BJ (cell line): ENCODE data around the gene HOXC6. TPM values are rescaled to one million over a fixed set of nuclear protein-coding genes. Genes with fewer than 3 reads are reported as not detected.

ENCODE experiments used
- CTCF ChIA-PET: fragments of 350-600 bp; formaldehyde crosslinking; extraction: SDS; loops from one replicate; lab custom pipeline; 2021; ENCODE audit warnings: antibody characterized with exemption, inconsistent platforms; lab: Yijun Ruan, JAX
- POLR2A ChIA-PET: fragments of 300-600 bp; sonication (Branson Sonifier 250); formaldehyde crosslinking; extraction: SDS; loops from one replicate; lab custom pipeline; 2021; ENCODE audit warnings: antibody characterized with exemption; lab: Charles Lee
- DNase-seq: peaks from one replicate; pipeline ENCODE4 v3.0.0-alpha.2; 2011; ENCODE audit warnings: low read depth
- H3K27me3 ChIP-seq: 2 replicates; pipeline ENCODE4 v1.6.0; 2011; ENCODE audit warnings: low read length; ENCODE audit not compliant: control insufficient read depth, insufficient read depth
- H3K36me3 ChIP-seq: 2 replicates; pipeline ENCODE4 v1.5.1; 2011; ENCODE audit warnings: low read length; ENCODE audit not compliant: control insufficient read depth, insufficient read depth
- H3K4me3 ChIP-seq: 2 replicates; pipeline ENCODE4 v1.5.1; 2011; ENCODE audit warnings: low read depth, mild to moderate bottlenecking, control low read depth, low read length
- polyA plus RNA-seq: library from polyadenylated mRNA; depleted of rRNA; stranded (reverse); fragments of >200 nt; gene quantifications from 2 replicates; pipeline ENCODE4 v1.2.3, GENCODE V29; 2011
- TF ChIP-seq, protein P1 (sequence below): IDR thresholded peaks from 2 replicates; pipeline ENCODE4 v1.5.1; 2011; ENCODE audit warnings: low read depth, mild to moderate bottlenecking, control low read depth, inconsistent platforms, low read length, moderate library complexity; ENCODE audit not compliant: insufficient read depth

The HOXC6 gene
- polyA plus RNA-seq, 1 experiment, result 5.9 TPM

DNA sequence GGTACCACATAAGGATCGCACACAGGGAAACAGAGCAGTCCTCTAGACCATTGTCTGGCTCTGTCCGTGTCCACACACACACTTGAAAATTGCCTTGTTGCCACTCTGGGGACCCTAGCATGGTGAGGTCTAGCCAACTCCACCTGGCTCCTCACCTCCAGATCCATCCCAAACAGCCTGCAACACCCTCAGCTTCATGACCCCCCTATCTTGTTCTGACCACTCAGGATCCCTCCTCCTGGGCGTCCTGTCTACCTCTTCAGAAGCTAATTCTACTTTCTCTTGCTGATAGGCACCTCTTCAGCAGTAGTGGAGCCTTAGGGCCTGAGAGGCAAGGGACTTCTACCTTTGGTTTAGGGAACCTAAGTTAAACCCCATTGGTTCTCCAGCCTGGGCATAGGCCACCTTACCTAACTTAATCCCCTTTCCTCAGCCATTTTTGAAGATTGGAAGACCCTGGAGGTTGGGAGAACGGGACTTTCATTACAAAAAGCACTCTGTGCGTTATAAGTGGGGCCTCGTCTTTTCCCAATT, 3.9 kb downstream of the HOXC6 start:
- POLR2A ChIA-PET, result no interaction called here
- peaks cover 1% of the 10 kb centered on the region for H3K27me3 ChIP-seq

DNA sequence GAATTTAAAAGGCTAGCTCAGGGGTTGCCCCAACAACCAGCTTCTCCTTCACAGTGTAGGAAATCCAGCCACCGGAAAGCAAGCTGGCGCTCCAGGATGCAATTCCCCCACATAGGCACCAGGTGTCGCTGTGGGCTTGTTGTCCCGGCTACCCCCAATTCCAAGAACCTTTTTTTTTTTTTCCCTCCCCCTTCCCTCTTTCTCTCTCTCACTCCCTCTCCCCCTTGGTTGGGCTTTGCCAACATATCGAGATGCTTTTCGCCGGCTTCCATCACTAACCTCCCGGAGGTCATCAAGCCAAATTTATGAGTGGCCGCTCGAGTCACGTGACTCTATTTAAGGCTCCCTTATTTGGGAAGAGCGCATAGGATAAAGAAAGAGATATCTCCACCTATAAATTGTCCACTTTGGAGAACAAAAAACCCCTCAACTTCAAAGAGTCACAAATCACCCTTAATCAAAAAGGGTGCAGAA, 4.4 kb downstream of the HOXC6 start, which contains the start of gene HOXC5:
Gene HOXC5 (plus strand): TSS at position 424 of the 474 bp plus-strand sequence. CDS start 73 bp downstream, outside the sequence.
- TF ChIP-seq, protein P1, sequence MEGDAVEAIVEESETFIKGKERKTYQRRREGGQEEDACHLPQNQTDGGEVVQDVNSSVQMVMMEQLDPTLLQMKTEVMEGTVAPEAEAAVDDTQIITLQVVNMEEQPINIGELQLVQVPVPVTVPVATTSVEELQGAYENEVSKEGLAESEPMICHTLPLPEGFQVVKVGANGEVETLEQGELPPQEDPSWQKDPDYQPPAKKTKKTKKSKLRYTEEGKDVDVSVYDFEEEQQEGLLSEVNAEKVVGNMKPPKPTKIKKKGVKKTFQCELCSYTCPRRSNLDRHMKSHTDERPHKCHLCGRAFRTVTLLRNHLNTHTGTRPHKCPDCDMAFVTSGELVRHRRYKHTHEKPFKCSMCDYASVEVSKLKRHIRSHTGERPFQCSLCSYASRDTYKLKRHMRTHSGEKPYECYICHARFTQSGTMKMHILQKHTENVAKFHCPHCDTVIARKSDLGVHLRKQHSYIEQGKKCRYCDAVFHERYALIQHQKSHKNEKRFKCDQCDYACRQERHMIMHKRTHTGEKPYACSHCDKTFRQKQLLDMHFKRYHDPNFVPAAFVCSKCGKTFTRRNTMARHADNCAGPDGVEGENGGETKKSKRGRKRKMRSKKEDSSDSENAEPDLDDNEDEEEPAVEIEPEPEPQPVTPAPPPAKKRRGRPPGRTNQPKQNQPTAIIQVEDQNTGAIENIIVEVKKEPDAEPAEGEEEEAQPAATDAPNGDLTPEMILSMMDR, result peak; percentile 93
- H3K27me3 ChIP-seq, result peaks cover 1% of the 10 kb centered on the region
- peaks cover 2% of the 10 kb centered on the region; the same call in 1 of the 2 replicates for H3K36me3 ChIP-seq
- DNase-seq, result no peak
- CTCF ChIA-PET, result interaction anchor here (0.6 to 10.1 kb wide), 35 partner anchors 8 to 292 kb away, joined by 3 to 88 read pairs (median 4); partner anchors contain the start of genes COPZ1, HOXC10, HOXC4 and HOXC8
- POLR2A ChIA-PET, result interaction anchor here (0.6 kb wide), 1 partner anchor 15 kb away, joined by 3 read pairs; no protein-coding TSS in a partner anchor
- H3K4me3 ChIP-seq, result peak within 1 kb of the TSS; percentile 33

More for the DNA sequence above, 3.9 kb downstream of the HOXC6 start:
- TF ChIP-seq, protein P1, result no peak
- CTCF ChIA-PET, result interaction anchor here (0.6 to 10.1 kb wide), 36 partner anchors 8 to 293 kb away, joined by 3 to 88 read pairs (median 4); partner anchors contain the start of genes COPZ1, HOXC10, HOXC4 and HOXC8
- no peak overlapping the region for H3K4me3 ChIP-seq
- H3K36me3 ChIP-seq, result peaks cover 2% of the 10 kb centered on the region; the same call in 1 of the 2 replicates
- no peak for DNase-seq

DNA sequence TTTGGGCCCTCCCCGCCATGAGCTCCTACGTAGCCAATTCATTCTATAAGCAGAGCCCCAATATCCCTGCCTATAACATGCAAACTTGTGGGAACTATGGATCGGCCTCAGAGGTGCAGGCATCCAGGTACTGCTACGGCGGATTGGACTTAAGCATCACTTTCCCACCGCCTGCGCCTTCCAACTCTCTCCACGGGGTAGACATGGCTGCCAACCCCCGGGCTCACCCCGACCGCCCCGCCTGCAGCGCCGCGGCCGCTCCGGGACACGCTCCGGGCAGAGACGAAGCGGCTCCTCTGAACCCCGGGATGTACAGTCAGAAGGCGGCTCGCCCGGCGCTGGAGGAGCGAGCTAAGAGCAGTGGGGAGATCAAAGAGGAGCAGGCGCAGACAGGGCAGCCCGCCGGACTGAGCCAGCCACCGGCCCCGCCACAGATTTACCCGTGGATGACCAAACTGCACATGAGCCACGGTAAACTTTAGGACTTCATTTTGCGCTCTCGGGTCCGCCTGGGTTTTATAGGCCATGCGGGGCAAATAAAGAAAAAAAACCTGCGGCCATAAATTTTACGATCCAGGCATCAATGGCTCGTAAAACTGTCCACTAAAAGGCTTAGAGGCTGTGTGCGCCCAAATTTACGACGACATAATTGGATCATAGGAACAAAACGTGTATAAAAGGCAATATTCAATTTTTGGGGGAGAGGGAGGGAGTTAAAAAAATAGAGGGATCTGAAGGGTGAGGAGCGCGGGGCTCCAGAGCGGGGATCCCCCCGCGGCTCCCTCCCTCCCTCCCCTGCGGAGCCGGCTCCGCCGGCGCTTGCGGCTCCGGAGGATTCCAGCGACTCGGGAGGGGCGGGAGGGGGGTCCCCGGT, 5.1 kb downstream of the HOXC6 start:
- Histone ChIP-seq H3K27me3 (peaks cover 3% of the 10 kb centered on the region), H3K36me3 (peaks cover 2% of the 10 kb centered on the region; the same call in 1 of the 2 replicates), H3K4me3 (peak overlapping the region; percentile 33)
- no peak for DNase-seq
- TF ChIP-seq, protein P1, result no peak
- CTCF ChIA-PET, result interaction anchor here (0.9 to 10.1 kb wide), 24 partner anchors 8 to 292 kb away, joined by 3 to 88 read pairs (median 6); partner anchors contain the start of genes COPZ1, HOXC10, HOXC4 and HOXC8
- POLR2A ChIA-PET, result interaction anchor here (0.6 kb wide), 1 partner anchor 16 kb away, joined by 3 read pairs; no protein-coding TSS in a partner anchor

DNA sequence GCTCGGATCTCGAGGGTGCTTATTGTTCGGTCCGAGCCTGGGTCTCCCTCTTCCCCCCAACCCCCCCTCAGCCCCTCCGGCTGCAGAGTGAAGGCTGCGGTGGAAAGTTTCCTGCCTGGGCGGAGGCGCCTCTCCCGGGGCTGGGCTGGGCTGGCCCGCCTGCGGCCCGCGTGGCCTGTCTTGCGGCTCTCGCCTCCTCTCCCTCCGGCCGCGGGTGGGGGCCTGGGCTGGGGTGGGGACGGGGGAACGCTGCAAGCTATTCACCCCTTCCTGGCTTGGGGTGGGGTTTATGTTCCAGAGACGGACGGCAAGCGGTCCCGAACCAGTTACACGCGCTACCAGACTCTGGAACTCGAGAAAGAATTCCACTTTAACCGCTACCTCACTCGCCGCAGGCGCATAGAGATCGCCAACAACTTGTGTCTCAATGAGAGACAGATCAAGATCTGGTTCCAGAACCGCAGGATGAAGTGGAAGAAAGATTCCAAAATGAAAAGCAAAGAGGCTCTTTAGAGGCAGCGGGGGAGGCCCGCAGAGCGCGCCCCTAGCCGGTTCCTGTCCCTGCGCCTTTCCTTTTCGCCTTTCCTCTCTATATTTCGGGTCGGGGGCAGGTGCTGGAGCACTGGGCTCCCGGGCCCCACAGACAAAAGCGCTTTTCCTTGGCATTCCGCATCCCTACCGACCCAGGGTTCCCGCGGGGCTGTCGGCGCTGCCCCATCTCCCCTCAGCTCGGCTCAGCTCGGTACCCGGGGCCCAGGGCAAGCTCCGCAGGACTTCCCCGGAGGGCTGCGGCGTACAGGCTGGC, 5.9 kb downstream of the HOXC6 start:
- POLR2A ChIA-PET, result no interaction called here
- TF ChIP-seq, protein P1, result no peak
- Histone ChIP-seq H3K36me3 (0 out of 2 replicates have a peak, but pooled peaks cover 2% of the 10 kb centered on the region), H3K27me3 (peaks cover 6% of the 10 kb centered on the region), H3K4me3 (peak overlapping the region; percentile 33)
- DNase-seq, result no peak
- CTCF ChIA-PET, result interaction anchor here (2.6 to 10.1 kb wide), 4 partner anchors 49 to 173 kb away, joined by 10 to 88 read pairs (median 54); partner anchors contain the start of genes HOXC10 and SMUG1
